ENCODE measurements around the gene ZNF181. TPM values are rescaled to one million over a fixed set of nuclear protein-coding genes. Genes with fewer than 3 reads are reported as not detected.

The ZNF181 gene
- total and polyA plus RNA-seq, 2 of the 8 experiments (the other 6 are each of a cell fraction or from before 2014, with no cell fraction given) = 2.8 to 7.5 TPM

GRCh38 chr19:34692549-34692948 lies 41.5 kb upstream of the ZNF181 start (continued):
- TF ChIP-seq ATF2 (IDR thresholded peaks at IDR 0.05; ENCODE audit: low read length) = no peak
- TF ChIP-seq SP2 (IDR thresholded peaks at IDR 0.05; ENCODE audit: low read length) = no peak
